GM10266 (cell line): ENCODE measurements around the gene CD59.

Experiments used
- DNase-seq: peaks from one replicate; pipeline ENCODE4 v3.0.0; 2012; ENCODE audit errors: extremely low spot score
- CTCF ChIP-seq: IDR thresholded peaks from 2 replicates; pipeline ENCODE4 v1.5.1; 2012; ENCODE audit warnings: mild to moderate bottlenecking, low read depth; ENCODE audit not compliant: control insufficient read depth, insufficient read depth; ENCODE audit errors: missing control alignments

CD59 gene

GRCh38 chr11:33669598-33670249 lies 66.5 kb downstream of the CD59 start:
- no peak for TF ChIP-seq CTCF
- no peak for DNase-seq

GRCh38 chr11:33668951-33669596 lies 67.1 kb downstream of the CD59 start:
- no peak for DNase-seq
- no peak for TF ChIP-seq CTCF

GRCh38 chr11:33668468-33668825 lies 67.8 kb downstream of the CD59 start:
- TF ChIP-seq CTCF: no peak

GRCh38 chr11:33667819-33668467 lies 68.3 kb downstream of the CD59 start:
- no peak for TF ChIP-seq CTCF
- no peak for DNase-seq

More at GRCh38 chr11:33668468-33668825, 67.8 kb downstream of the CD59 start:
- no peak for DNase-seq

- no peak for TF ChIP-seq CTCF
- DNase-seq: no peak
Measured at GRCh38 chr11:33665350-33666106, 70.7 kb downstream of the CD59 start.

- no peak for TF ChIP-seq CTCF
- no peak for DNase-seq
Measured at GRCh38 chr11:33664827-33665226, 71.4 kb downstream of the CD59 start.
